Gastrocnemius medialis (tissue), 4 donors: ENCODE data around the gene BIRC7. TPM values are rescaled to one million over a fixed set of nuclear protein-coding genes. Genes with fewer than 3 reads are reported as not detected.

Experiments
- ATAC-seq, 2 donors: fragments of 150-250 bp; one replicate each; pipeline ENCODE4 v1.9.1; 2016
- DNase-seq, 2 donors: peaks; one replicate each; pipeline ENCODE4 v3.0.0-alpha.2; 2019
- H3K27ac ChIP-seq, 4 donors: fragments of 200-600 bp; sonication (generic); 1 replicate in 1 of 4; 2 replicates in 3 of 4; pipeline ENCODE4 v1.5.1; 2016 to 2018; ENCODE audit warnings: mild to moderate bottlenecking in 2 of 4, moderate library complexity in 1 of 4
- H3K27me3 ChIP-seq, 3 donors: fragments of 200-600 bp; sonication (generic) in 2 of 3; 1 replicate in 1 of 3; 2 replicates in 2 of 3; pipeline versions ENCODE4 v1.5.1 to v1.6.0; 2016 to 2019; ENCODE audit warnings: mild to moderate bottlenecking in 1 of 3, moderate library complexity in 1 of 3
- H3K36me3 ChIP-seq, 2 donors: fragments of 200-600 bp; sonication (generic) in 1 of 2; one replicate each; pipeline ENCODE4 v1.5.1; 2017 to 2018
- H3K4me1 ChIP-seq, 2 donors: fragments of 200-600 bp; sonication (generic) in 1 of 2; one replicate each; pipeline ENCODE4 v1.5.1; 2016 to 2017; ENCODE audit warnings: mild to moderate bottlenecking in 2 of 2
- H3K4me3 ChIP-seq, 4 donors: fragments of 200-600 bp; sonication (generic) in 3 of 4; 1 replicate in 1 of 4; 2 replicates in 3 of 4; pipeline ENCODE4 v1.5.1; 2016 to 2019; ENCODE audit warnings: mild to moderate bottlenecking in 2 of 4
- H3K9me3 ChIP-seq, 3 donors: fragments of 200-600 bp; sonication (generic) in 2 of 3; 1 replicate in 1 of 3; 2 replicates in 2 of 3; pipeline ENCODE4 v1.5.1; 2016 to 2019
- CTCF ChIP-seq, 5 experiments: fragments of 450-650 bp in 3 of 5; fragments of 200-600 bp in 2 of 5; sonication (generic) in 2 of 5; IDR thresholded peaks in 4 of 5; conservative IDR thresholded peaks in 1 of 5; 1 replicate in 4 of 5; 2 replicates in 1 of 5; pipeline ENCODE4 v1.5.1; 2016 to 2019; ENCODE audit warnings: antibody characterized with exemption in 5 of 5, mild to moderate bottlenecking in 3 of 5, moderate library complexity in 3 of 5
- POLR2A ChIP-seq, 2 donors: fragments of 450-650 bp; IDR thresholded peaks; one replicate each; pipeline ENCODE4 v1.6.1; 2017; ENCODE audit warnings: antibody characterized with exemption in 2 of 2, mild to moderate bottlenecking in 2 of 2, moderate library complexity in 2 of 2
- in situ Hi-C, 4 donors: fragments of 200-750 bp; cut with MboI; loops; one replicate each; pipeline versions ENCODE4 v1.15.0 to v1.8.0; 2017; ENCODE audit warnings: low sequenced_read_pairs in 4 of 4
- intact Hi-C: fragments of 100-400 bp; cut with DNase I; formaldehyde crosslinking; loops from one replicate; pipeline ENCODE4 v1.15.1; 2023; ENCODE audit warnings: low total_unique reads
- total RNA-seq, 4 donors: library from RNA; depleted of rRNA; stranded (reverse); fragments of >200 nt; gene quantifications; one replicate each; pipeline versions ENCODE4 v1.1.0 to v1.2.3, GENCODE V29; 2016

BIRC7 gene
- total RNA-seq, 4 donors from 2014 or later: not detected

- in situ Hi-C loops (no loop called here), intact Hi-C loops (no loop called here)
- H3K4me3 ChIP-seq: no peak overlapping the region
- DNase-seq: no peak
- H3K4me1 ChIP-seq: no peaks in the 10 kb centered on the region
- no peak for TF ChIP-seq POLR2A (IDR thresholded peaks at IDR 0.05)
- no peak for TF ChIP-seq CTCF (IDR thresholded peaks at IDR 0.05 in 4 of 5, conservative IDR thresholded peaks at IDR 0.05 in 1 of 5)
- H3K27ac ChIP-seq: no peak overlapping the region
- no peak for ATAC-seq
- H3K36me3 ChIP-seq: peaks cover 0 to 60% of the 10 kb centered on the region in 2 donors
- no peaks in the 10 kb centered on the region for H3K27me3 ChIP-seq
- H3K9me3 ChIP-seq: no peaks in the 10 kb centered on the region
Observed at GRCh38 chr20:63285636-63286615, 50.2 kb downstream of the BIRC7 start.

DNA sequence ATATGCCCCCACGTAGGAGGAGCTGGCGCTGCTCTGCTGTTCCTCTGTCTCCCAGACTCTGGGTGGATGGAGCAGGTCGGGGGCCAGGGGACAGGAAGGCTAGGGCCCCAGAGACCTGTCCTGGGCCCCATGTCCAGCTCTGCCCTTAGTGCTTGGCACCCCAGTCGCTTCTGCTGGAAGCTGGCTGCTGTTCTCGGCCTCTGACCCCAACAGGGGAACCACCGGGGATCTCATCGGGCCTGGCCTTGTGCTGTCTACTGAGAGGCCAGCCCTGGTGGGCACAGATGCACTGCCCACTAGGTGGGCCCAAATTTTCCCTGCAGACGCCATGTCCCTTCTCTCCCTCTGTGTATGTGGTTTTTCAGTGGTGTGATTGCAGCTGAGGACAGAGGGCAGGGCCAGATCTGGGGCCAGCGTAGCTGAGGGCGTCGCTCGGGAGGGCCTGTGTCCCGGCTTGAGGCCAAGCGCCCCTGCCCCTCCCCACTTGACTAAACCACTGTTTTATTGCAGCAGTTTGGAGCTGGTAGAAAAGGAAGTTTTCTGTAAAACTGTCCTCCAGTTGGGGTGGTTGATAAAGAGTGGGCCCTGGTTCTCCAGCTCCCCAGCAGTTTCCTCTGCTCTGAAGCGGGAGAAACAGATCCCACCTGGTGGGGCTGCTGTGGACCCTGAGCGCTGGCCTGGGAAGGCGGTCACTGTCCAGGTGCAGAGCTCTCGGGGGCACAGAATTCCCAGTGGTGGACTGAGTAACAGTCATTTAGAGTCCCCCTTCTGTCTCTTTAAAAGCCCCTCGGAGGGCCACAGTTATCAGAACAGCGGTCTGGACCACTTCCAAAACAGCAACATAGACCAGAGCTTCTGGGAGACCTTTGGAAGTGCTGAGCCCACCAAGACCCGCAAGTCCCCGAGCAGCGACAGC is 51.3 kb downstream of the BIRC7 start:
- DNase-seq: no peak
- no peak for TF ChIP-seq CTCF (IDR thresholded peaks at IDR 0.05 in 4 of 5, conservative IDR thresholded peaks at IDR 0.05 in 1 of 5)
- no peak for TF ChIP-seq POLR2A (IDR thresholded peaks at IDR 0.05)

DNA sequence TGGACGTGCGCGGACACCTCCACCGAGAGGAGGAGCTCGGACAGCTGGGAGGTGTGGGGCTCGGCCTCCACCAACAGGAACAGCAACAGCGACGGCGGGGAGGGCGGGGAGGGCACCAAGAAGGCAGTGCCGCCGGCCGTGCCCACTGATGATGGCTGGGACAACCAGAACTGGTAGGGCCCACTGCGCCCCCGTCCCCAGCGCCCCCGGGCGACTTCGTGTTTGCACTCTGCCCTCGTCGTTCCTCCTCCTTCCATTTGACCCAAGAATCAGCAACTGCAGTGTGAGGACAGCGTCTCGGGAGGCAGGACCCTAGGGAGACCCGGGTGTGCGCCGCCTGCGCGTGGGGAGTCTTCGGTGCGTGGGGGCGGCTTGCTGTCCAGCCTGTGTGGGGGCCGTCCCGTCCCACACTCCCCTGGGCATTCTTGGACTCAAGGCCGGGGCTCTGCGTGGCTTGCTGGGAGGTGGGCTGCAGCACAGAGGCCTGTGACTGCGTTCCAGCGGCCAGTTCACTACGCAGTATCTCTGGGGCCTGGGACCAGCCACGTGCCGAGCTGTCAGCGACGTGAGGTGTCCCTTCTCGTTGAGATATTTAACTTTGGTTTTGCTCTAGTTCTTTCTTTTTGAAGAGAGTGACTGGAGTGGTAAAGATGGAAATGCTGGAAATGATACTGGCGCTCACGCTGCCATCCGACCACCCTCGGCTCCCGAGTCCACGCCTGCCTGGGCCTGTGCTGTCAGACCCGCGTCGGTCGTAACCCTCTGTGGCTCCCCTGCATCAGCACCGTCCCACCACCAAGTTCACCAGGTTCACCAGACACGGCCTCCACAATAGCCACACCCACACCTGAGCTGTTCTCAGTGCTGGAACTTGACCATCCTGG is 52.2 kb downstream of the BIRC7 start:
- ATAC-seq (no peak), DNase-seq (no peak)
- TF ChIP-seq CTCF (IDR thresholded peaks at IDR 0.05 in 4 of 5, conservative IDR thresholded peaks at IDR 0.05 in 1 of 5) (no peak), POLR2A (IDR thresholded peaks at IDR 0.05) (no peak)
- Histone ChIP-seq H3K27ac (no peak overlapping the region), H3K4me1 (no peaks in the 10 kb centered on the region), H3K4me3 (no peak overlapping the region), H3K9me3 (no peaks in the 10 kb centered on the region), H3K36me3 (peaks cover 0 to 45% of the 10 kb centered on the region in 2 donors), H3K27me3 (peaks cover 2 to 12% (median 6%) of the 10 kb centered on the region in 3 donors)
- in situ Hi-C loops (no loop called here), intact Hi-C loops (no loop called here)

More for the DNA sequence above, 51.3 kb downstream of the BIRC7 start:
- intact Hi-C loops: no loop called here
- Histone ChIP-seq H3K4me3 (no peak overlapping the region), H3K4me1 (no peaks in the 10 kb centered on the region), H3K36me3 (peaks cover 0 to 49% of the 10 kb centered on the region in 2 donors), H3K27me3 (peaks cover 0 to 3% (median 2%) of the 10 kb centered on the region in 3 donors), H3K9me3 (no peaks in the 10 kb centered on the region), H3K27ac (no peak overlapping the region)
- in situ Hi-C loops: no loop called here
- ATAC-seq: no peak

GRCh38 chr20:63288581-63289251 is 53.0 kb downstream of the BIRC7 start:
- intact Hi-C loops: no loop called here
- no peaks in the 10 kb centered on the region for H3K9me3 ChIP-seq
- H3K4me3 ChIP-seq: no peak overlapping the region
- H3K4me1 ChIP-seq: no peaks in the 10 kb centered on the region
- ATAC-seq: no peak
- H3K27ac ChIP-seq: no peak overlapping the region
- H3K27me3 ChIP-seq: peaks cover 2 to 20% (median 9%) of the 10 kb centered on the region in 3 donors
- TF ChIP-seq POLR2A (IDR thresholded peaks at IDR 0.05): no peak
- TF ChIP-seq CTCF (IDR thresholded peaks at IDR 0.05 in 4 of 5, conservative IDR thresholded peaks at IDR 0.05 in 1 of 5): no peak
- H3K36me3 ChIP-seq: peaks cover 0 to 39% of the 10 kb centered on the region in 2 donors
- in situ Hi-C loops: no loop called here
- DNase-seq: no peak
